GM13977 (cell line): ENCODE data around the gene SPN.

Experiments
- DNase-seq: peaks from one replicate; pipeline ENCODE4 v3.0.0; 2012; ENCODE audit warnings: low spot score
- in situ Hi-C: fragments of 300-500 bp; cut with MboI; formaldehyde crosslinking; loops from one replicate; pipeline ENCODE4 v1.12.0; 2022; ENCODE audit warnings: low sequenced_read_pairs, low pct_unique_long_range_greater_than_20kb, mixed read lengths, inconsistent platforms; ENCODE audit not compliant: unreplicated experiment
- TF ChIP-seq, protein P1 (sequence below): IDR thresholded peaks from 2 replicates; pipeline ENCODE4 v1.5.1; 2012; ENCODE audit warnings: mild to moderate bottlenecking, control low read depth; ENCODE audit not compliant: insufficient read depth; ENCODE audit errors: extremely low read depth, missing control alignments

Gene SPN

DNA sequence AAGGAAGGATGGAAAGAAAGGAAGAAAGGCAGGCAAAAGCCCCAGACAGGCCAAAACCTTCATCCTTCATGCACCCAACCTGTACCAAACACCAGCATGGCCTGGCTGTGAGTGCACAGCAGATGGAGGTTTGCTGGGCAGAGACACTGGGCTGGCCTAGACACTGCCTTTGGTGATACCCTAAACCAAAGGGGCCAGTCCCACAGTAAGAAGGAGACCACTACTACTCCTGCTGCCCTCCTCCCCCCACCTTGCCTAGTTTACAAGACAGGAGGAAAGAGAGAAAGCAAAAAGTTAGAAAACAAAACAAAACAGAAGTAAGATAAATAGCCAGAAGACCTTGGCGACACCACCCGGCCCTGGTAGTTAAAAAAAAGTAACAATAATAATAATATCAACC is 35.0 kb downstream of the SPN start:
- in situ Hi-C loops, result no loop called here
- TF ChIP-seq, protein P1, sequence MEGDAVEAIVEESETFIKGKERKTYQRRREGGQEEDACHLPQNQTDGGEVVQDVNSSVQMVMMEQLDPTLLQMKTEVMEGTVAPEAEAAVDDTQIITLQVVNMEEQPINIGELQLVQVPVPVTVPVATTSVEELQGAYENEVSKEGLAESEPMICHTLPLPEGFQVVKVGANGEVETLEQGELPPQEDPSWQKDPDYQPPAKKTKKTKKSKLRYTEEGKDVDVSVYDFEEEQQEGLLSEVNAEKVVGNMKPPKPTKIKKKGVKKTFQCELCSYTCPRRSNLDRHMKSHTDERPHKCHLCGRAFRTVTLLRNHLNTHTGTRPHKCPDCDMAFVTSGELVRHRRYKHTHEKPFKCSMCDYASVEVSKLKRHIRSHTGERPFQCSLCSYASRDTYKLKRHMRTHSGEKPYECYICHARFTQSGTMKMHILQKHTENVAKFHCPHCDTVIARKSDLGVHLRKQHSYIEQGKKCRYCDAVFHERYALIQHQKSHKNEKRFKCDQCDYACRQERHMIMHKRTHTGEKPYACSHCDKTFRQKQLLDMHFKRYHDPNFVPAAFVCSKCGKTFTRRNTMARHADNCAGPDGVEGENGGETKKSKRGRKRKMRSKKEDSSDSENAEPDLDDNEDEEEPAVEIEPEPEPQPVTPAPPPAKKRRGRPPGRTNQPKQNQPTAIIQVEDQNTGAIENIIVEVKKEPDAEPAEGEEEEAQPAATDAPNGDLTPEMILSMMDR, result no peak
- DNase-seq, result no peak

DNA sequence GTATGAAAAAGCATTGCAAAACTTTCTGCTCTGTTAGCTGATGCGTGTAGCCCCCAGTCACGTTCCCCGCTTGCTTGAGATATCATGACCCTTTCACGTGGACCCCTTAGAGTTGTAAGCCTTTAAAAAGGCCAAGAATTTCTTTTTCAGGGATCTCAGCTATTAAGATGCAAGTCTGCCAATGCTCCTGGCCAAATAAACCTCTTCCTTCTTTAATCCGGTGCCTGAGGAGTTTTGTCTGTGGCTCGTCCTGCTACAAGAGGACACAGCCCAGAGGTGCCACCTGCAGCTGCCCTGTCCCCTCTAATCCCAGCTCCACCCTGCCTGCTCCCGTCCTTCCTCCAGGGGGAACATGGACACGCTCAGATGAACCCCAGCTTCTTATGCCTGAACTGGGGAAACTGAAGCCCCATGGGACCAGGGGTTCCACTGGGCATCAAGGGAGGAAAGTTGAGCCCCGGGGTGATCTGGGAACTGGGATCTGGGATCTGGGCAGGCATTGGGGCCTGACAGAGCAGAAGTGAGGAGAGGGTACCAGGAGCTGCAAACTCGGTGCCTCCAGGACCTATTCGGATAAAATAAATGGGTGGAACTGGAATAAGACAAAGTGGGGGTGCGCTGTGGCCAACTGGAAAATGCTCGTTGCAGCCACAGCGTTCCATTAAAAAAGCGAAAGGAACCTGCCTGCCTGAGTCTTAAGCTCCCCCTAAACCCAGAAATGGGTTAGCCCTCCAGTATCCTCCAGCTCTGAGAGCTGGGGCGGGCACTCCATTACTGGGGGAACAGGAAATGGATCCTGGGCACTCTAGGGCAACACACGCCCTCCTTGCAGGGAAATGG is 35.7 kb downstream of the SPN start:
- TF ChIP-seq, protein P1, result no peak
- in situ Hi-C loops, result no loop called here
- no peak for DNase-seq

DNA sequence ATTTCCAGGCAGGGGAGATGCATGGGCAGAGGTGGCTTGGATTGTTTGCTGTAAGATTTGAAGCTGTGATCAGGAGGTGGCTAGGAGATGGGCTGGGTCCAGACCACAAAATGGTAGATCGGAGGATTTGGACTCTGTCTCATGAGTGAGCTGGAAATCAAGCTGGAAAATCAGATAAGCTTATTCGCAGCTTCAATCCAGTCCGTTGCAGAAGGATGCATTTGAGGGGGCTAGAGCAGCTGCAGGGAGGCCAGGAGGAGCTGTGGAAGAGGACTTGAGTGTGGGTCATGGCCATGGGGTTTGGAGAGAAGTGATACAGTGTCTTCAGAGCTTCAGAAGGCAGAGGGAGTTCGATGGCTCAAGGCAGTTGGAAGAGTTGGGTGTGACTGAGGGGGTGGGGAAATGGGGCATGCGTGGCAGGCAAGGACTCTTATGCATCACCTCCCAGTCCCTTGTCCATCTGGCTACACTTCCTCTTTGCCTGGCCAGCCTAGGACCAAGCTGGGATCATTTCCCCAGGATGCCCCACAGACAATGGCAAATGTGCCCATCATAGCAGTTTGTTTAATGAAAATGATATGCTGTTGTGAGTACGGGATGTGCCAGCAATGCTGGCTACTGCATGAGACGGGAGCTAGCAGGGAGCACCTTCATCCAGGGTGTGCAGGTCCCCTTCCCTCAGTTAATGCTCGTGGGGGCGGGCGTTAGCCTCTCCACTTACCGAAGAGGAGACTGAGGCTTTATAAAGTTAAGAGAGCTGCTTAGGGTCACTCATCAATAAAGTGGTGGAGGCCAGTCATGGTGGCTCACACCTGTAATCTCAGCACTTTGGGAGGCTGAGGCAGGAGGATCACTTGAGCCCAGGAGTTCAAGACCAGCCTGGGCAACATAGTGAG is 36.5 kb downstream of the SPN start:
- TF ChIP-seq, protein P1, result no peak
- DNase-seq, result peak; percentile 10
- in situ Hi-C loops, result no loop called here

DNA sequence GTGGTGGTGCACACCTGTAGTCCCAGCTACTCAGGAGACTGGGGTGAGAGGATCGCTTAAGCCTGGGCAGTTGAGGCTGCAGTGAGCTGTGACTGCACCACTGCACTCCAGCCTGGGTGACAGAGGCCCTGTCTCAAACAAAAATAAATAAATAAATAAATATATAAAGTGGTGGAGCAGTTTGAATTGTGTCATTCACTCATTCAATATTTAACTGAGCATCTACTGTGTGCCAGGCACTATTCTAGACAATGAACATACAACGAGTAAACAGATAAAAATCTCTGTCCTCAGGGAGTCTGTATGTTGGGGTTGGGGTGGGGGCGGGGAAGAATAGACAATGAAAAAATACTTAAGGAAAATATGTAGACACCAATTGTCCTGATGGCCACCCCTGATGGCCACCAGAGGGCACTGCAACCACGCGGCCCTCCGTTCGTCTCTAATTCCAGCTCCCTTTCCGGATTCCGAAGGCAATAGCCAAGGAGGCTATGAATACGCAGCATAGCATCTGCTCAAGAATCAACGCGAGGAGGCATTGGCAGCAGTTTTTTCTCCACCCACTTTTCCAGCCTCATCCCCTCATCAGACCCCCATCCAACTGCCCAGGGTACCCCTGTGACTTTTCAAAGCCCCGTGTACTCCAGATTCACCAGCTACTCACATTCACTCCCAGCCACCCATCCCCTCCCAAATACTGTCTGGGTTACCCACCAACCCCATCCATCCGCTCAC is 37.4 kb downstream of the SPN start:
- peak; percentile 80 for DNase-seq
- in situ Hi-C loops, result no loop called here
- TF ChIP-seq, protein P1, result peak; percentile 84

DNA sequence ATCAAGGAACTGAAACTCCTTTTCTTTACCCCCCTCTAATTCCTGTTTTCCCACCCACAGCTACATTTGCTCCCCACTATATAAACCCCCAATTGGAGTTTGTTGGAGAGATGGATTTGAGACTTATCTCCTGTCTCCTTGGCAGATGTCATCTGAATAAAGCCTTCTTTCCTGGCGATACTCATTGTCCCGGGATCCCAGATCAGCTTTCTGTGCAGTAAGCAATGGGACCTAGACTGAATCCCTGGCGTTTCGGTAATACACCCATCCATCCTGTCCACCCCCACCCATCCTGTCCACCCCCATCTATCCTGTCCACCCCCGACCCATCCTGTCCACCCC is 38.1 kb downstream of the SPN start:
- in situ Hi-C loops, result no loop called here
- no peak for DNase-seq
- TF ChIP-seq, protein P1, result no peak

DNA sequence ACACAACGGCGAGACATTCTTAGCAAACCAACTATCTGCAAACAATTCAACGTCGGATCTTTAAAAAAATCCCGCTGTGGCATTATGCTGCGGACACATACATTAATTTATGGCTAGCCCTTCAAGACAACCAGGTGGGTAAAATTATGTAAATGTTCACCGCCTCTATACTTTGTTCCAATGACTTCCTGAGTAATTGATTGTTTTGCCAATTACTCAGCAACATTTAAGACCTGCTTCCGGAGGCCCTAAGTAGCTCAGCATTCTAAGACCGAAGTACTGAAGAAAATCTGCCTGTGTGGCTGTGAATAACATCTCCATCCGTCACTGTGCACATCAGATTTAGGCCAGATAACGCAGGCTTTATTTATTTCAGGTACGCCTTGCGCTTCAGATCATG is 39.2 kb downstream of the SPN start:
- DNase-seq, result peak; percentile 46
- in situ Hi-C loops, result no loop called here
- TF ChIP-seq, protein P1, result no peak
